Suprapubic skin (tissue), 4 donors: ENCODE measurements around the gene NTM.

Experiments
- EP300 ChIP-seq: sonication (generic); formaldehyde crosslinking; IDR thresholded peaks from one replicate; pipeline ENCODE4 v1.6.1; 2017; ENCODE audit warnings: antibody characterized with exemption
- POLR2A ChIP-seq, 2 donors: fragments of 450-650 bp; IDR thresholded peaks; one replicate each; pipeline ENCODE4 v1.6.1; 2017; ENCODE audit warnings: antibody characterized with exemption in 2 of 2, mild to moderate bottlenecking in 2 of 2, moderate library complexity in 2 of 2
- POLR2AphosphoS5 ChIP-seq, 3 donors: sonication (generic); formaldehyde crosslinking; IDR thresholded peaks; one replicate each; pipeline ENCODE4 v1.6.1; 2017; ENCODE audit warnings: antibody characterized with exemption in 3 of 3
- TF ChIP-seq, protein P1 (sequence below), 2 donors: fragments of 200-600 bp in 1 of 2; fragments of 450-650 bp in 1 of 2; sonication (generic) in 1 of 2; IDR thresholded peaks; one replicate each; pipeline ENCODE4 v1.5.1; 2016 to 2019; ENCODE audit warnings: antibody characterized with exemption in 2 of 2, mild to moderate bottlenecking in 1 of 2, moderate library complexity in 1 of 2

DNA sequence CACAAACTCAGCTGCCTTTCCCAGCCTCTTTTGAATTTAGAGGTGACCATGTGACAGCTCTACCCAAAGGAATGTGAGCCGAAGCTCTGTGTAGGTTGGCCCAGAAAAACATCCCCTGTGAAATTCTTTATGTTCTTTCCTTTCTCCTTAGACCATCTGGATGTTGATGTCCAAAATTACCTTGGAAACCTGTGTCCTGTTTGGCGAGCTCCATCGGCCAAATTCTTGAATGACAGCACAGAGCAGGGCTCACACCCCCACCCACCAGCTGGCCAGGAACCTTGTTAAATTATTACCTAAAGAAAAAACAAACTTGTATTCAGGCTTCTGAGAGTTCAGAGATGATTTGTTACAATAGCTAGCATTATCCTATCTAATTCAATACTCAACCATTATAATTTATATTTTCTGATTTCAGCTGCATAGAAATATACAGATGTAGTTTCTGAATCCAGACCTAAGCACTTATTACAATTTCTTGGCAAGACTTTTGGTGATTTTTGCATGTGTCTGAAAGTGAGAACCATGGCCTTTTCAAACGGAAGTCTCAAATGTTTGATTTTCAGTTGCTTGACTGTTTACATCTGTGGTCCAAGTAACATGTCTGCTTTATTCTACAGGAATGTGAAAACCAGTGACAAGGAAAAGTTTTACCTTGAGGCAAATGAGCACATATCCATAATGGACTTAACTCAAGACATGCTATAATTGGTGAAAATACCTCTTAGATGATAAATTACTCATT lies 554.2 kb downstream of the NTM start:
- TF ChIP-seq POLR2AphosphoS5 (IDR thresholded peaks at IDR 0.05) (no peak), EP300 (no peak), POLR2A (IDR thresholded peaks at IDR 0.05) (no peak)
- TF ChIP-seq, protein P1, sequence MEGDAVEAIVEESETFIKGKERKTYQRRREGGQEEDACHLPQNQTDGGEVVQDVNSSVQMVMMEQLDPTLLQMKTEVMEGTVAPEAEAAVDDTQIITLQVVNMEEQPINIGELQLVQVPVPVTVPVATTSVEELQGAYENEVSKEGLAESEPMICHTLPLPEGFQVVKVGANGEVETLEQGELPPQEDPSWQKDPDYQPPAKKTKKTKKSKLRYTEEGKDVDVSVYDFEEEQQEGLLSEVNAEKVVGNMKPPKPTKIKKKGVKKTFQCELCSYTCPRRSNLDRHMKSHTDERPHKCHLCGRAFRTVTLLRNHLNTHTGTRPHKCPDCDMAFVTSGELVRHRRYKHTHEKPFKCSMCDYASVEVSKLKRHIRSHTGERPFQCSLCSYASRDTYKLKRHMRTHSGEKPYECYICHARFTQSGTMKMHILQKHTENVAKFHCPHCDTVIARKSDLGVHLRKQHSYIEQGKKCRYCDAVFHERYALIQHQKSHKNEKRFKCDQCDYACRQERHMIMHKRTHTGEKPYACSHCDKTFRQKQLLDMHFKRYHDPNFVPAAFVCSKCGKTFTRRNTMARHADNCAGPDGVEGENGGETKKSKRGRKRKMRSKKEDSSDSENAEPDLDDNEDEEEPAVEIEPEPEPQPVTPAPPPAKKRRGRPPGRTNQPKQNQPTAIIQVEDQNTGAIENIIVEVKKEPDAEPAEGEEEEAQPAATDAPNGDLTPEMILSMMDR (IDR thresholded peaks at IDR 0.05): no peak
